Measurements from ENCODE around the gene TMEM250. TPM values are rescaled to one million over a fixed set of nuclear protein-coding genes. Genes with fewer than 3 reads are reported as not detected.

Gene TMEM250
- total RNA-seq, 1 experiment from 2014 or later, result 48.4 TPM

GRCh38 chr9:136110082-136111061 is 8.3 kb downstream of the TMEM250 start:
- H3K36me3 ChIP-seq (ENCODE audit: insufficient read depth, low read length, poor library complexity, severe bottlenecking), result peaks cover 11% of the 10 kb centered on the region
- H3K4me3 ChIP-seq (ENCODE audit: low read depth, low read length, poor library complexity, severe bottlenecking), result peak overlapping the region; percentile 43
- ChIA-PET POLR2A (ENCODE audit: low non-redundant PET) (no interaction called here), CTCF (interaction anchor here (0.6 to 1.2 kb wide), 4 partner anchors 14 to 141 kb away, joined by 3 to 7 read pairs (median 4); no protein-coding TSS in a partner anchor)
- H3K9me3 ChIP-seq (ENCODE audit: low read depth, low read length, poor library complexity, severe bottlenecking), result no peaks in the 10 kb centered on the region
- peaks cover 57% of the 10 kb centered on the region for H3K4me1 ChIP-seq (ENCODE audit: insufficient read depth, low read length, poor library complexity, severe bottlenecking)
- BruUV-seq (replicated peaks), result no TSS peak
- no peaks in the 10 kb centered on the region for H3K27me3 ChIP-seq (replicated peaks; ENCODE audit: insufficient read depth, low read depth, low read length, poor library complexity)
- DNase-seq (ENCODE audit: low spot score), result no peak
- TF ChIP-seq EZH2 (IDR thresholded peaks at IDR 0.05; ENCODE audit: borderline replicate concordance, low read depth, low read length, poor library complexity, severe bottlenecking) (no peak), CTCF (conservative IDR thresholded peaks at IDR 0.05; ENCODE audit: low read depth, low read length) (0 out of 2 replicates have a peak, but pooled peaks have one; percentile 16)
- H3K27ac ChIP-seq (ENCODE audit: low read depth, low read length, poor library complexity, severe bottlenecking), result peak overlapping the region; percentile 92
- intact Hi-C loops (cut with micrococcal nuclease; ENCODE audit: unreplicated experiment), result no loop called here

GRCh38 chr9:136109351-136110081 is 9.2 kb downstream of the TMEM250 start:
- Histone ChIP-seq H3K27ac (ENCODE audit: low read depth, low read length, poor library complexity, severe bottlenecking) (peak overlapping the region; percentile 92), H3K27me3 (replicated peaks; ENCODE audit: insufficient read depth, low read depth, low read length, poor library complexity) (no peaks in the 10 kb centered on the region), H3K36me3 (ENCODE audit: insufficient read depth, low read length, poor library complexity, severe bottlenecking) (peaks cover 2% of the 10 kb centered on the region), H3K4me3 (ENCODE audit: low read depth, low read length, poor library complexity, severe bottlenecking) (peak overlapping the region; percentile 43), H3K4me1 (ENCODE audit: insufficient read depth, low read length, poor library complexity, severe bottlenecking) (peaks cover 63% of the 10 kb centered on the region), H3K9me3 (ENCODE audit: low read depth, low read length, poor library complexity, severe bottlenecking) (no peaks in the 10 kb centered on the region)
- no TSS peak for BruUV-seq (replicated peaks)
- intact Hi-C loops (cut with micrococcal nuclease; ENCODE audit: unreplicated experiment), result no loop called here
- POLR2A ChIA-PET (ENCODE audit: low non-redundant PET), result no interaction called here
- TF ChIP-seq EZH2 (IDR thresholded peaks at IDR 0.05; ENCODE audit: borderline replicate concordance, low read depth, low read length, poor library complexity, severe bottlenecking) (no peak), CTCF (conservative IDR thresholded peaks at IDR 0.05; ENCODE audit: low read depth, low read length) (peak; percentile 36; the same call in 1 of the 2 replicates)
- DNase-seq (ENCODE audit: low spot score), result peak; percentile 97
- CTCF ChIA-PET, result interaction anchor here (0.6 to 1.2 kb wide), 5 partner anchors 15 to 140 kb away, joined by 3 to 7 read pairs (median 4); no protein-coding TSS in a partner anchor

GRCh38 chr9:136108648-136109266 is 9.9 kb downstream of the TMEM250 start:
- peak overlapping the region; percentile 43 for H3K4me3 ChIP-seq (ENCODE audit: low read depth, low read length, poor library complexity, severe bottlenecking)
- H3K27ac ChIP-seq (ENCODE audit: low read depth, low read length, poor library complexity, severe bottlenecking), result peak overlapping the region; percentile 92
- no peaks in the 10 kb centered on the region for H3K9me3 ChIP-seq (ENCODE audit: low read depth, low read length, poor library complexity, severe bottlenecking)
- no peak for DNase-seq (ENCODE audit: low spot score)
- CTCF ChIA-PET, result interaction anchor here (0.9 to 1.2 kb wide), 3 partner anchors 30 to 140 kb away, joined by 4 to 7 read pairs (median 6); no protein-coding TSS in a partner anchor
- POLR2A ChIA-PET (ENCODE audit: low non-redundant PET), result no interaction called here
- BruUV-seq (replicated peaks), result no TSS peak
- intact Hi-C loops (cut with micrococcal nuclease; ENCODE audit: unreplicated experiment), result no loop called here
- peaks cover 71% of the 10 kb centered on the region for H3K4me1 ChIP-seq (ENCODE audit: insufficient read depth, low read length, poor library complexity, severe bottlenecking)
- TF ChIP-seq CTCF (conservative IDR thresholded peaks at IDR 0.05; ENCODE audit: low read depth, low read length) (no peak), EZH2 (IDR thresholded peaks at IDR 0.05; ENCODE audit: borderline replicate concordance, low read depth, low read length, poor library complexity, severe bottlenecking) (no peak)
- no peaks in the 10 kb centered on the region for H3K27me3 ChIP-seq (replicated peaks; ENCODE audit: insufficient read depth, low read depth, low read length, poor library complexity)
- H3K36me3 ChIP-seq (ENCODE audit: insufficient read depth, low read length, poor library complexity, severe bottlenecking), result no peaks in the 10 kb centered on the region
